ENCODE data around the gene TCERG1L. TPM values are rescaled to one million over a fixed set of nuclear protein-coding genes. Genes with fewer than 3 reads are reported as not detected.

TCERG1L gene
- total and polyA plus RNA-seq, 9 of the 15 experiments (the other 6 are each of a cell fraction or from before 2014, with no cell fraction given): not detected

DNA sequence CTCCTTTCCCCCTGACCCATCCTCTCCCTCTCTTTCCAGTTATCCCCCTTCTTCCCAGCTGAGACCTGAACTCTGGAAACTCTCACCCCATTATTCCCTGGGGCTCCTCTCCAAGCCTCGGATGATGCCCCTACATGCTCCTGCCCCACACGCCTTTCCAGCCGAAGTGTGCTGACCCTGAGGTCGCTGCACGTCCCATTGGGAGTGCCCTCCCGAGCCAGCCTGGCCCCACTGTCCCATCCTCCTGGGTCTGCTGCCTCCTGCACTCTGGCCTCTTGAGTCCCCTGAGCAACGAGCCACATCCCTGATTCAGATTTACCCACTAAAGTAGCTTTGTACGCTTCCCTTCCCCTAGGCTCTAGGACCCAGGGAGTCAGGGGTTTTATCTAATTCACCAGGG is 87.4 kb downstream of the TCERG1L start:
- in situ Hi-C loops (cut with MboI) (no loop called here), intact Hi-C loops (cut with micrococcal nuclease) (no loop called here)
- Histone ChIP-seq H3K27me3 (ENCODE audit: control insufficient read depth in 2 of 2, insufficient read depth in 2 of 2, low read length in 2 of 2) (peaks cover 0 to 38% of the 10 kb centered on the region in 2 experiments; a peak in 2 of 5 replicates), H2AFZ (ENCODE audit: low read depth, low read length) (no peak overlapping the region), H3K79me2 (ENCODE audit: control insufficient read depth, insufficient read depth, low read length) (no peaks in the 10 kb centered on the region), H3K4me3 (no peak overlapping the region), H4K20me1 (replicated peaks; ENCODE audit: control insufficient read depth, insufficient read depth, low read length) (no peaks in the 10 kb centered on the region; the same call in 1 of the 2 replicates), H3K36me3 (ENCODE audit: control insufficient read depth, insufficient read depth, low read length) (no peaks in the 10 kb centered on the region), H3K4me2 (ENCODE audit: insufficient read depth, low read length) (no peak overlapping the region), H3K27ac (ENCODE audit: extremely low read depth, low read depth, low read length) (no peak overlapping the region), H3K9me3 (replicated peaks; ENCODE audit: control insufficient read depth, insufficient read depth, low read depth, low read length) (no peaks in the 10 kb centered on the region), H3K9ac (ENCODE audit: insufficient read depth in 1 of 2, low read depth in 2 of 2, low read length in 2 of 2) (no peak overlapping the region), H3K4me1 (replicated peaks in 1 of 2; ENCODE audit: control insufficient read depth in 2 of 2, insufficient read depth in 2 of 2, low read length in 2 of 2) (no peaks in the 10 kb centered on the region), H3K9me1 (ENCODE audit: control insufficient read depth, insufficient read depth, low read length) (no peaks in the 10 kb centered on the region)
- no peak for DNase-seq (ENCODE audit: extremely low read depth in 1 of 4, low spot score in 3 of 4)
- no TSS peak for BruUV-seq (replicated peaks)
- POLR2A ChIA-PET: no interaction called here
- FAIRE-seq: no peak
- 0% methylated on average over 5 of the region's 8 CpGs for WGBS (ENCODE audit: insufficient coverage, low coverage, missing lambda C conversion rate)
- CTCF ChIA-PET (ENCODE audit: low intra/inter-chr PET ratio): no interaction called here
- ATAC-seq: no peak
- TF ChIP-seq KAT2B (IDR thresholded peaks at IDR 0.05; ENCODE audit: low read depth, low read length) (no peak), HLTF (IDR thresholded peaks at IDR 0.05) (no peak), BRD4 (IDR thresholded peaks at IDR 0.05) (no peak), CBX5 (IDR thresholded peaks at IDR 0.05; ENCODE audit: borderline replicate concordance, low read depth) (no peak), THRB (CRISPR knock-in tag; conservative IDR thresholded peaks at IDR 0.05) (no peak), ETV5 (CRISPR knock-in tag; IDR thresholded peaks at IDR 0.05; ENCODE audit: low read depth) (no peak), ZNF695 (CRISPR knock-in tag; IDR thresholded peaks at IDR 0.05) (no peak), NONO (IDR thresholded peaks at IDR 0.05; ENCODE audit: low read depth in 2 of 2, low read length in 1 of 2) (no peak), DEAF1 (CRISPR knock-in tag; IDR thresholded peaks at IDR 0.05) (no peak), MEF2A (IDR thresholded peaks at IDR 0.05; ENCODE audit: control insufficient read depth, low read depth, low read length) (no peak), TOE1 (IDR thresholded peaks at IDR 0.05; ENCODE audit: borderline replicate concordance) (no peak), TOE1 (CRISPR knock-in tag; IDR thresholded peaks at IDR 0.05; ENCODE audit: borderline replicate concordance, low read depth) (no peak), CEBPG (CRISPR knock-in tag; IDR thresholded peaks at IDR 0.05) (no peak), CEBPG (tag; conservative IDR thresholded peaks at IDR 0.05 in 1 of 2, IDR thresholded peaks at IDR 0.05 in 1 of 2) (no peak), ZNF639 (CRISPR knock-in tag; conservative IDR thresholded peaks at IDR 0.05 in 1 of 2, IDR thresholded peaks at IDR 0.05 in 1 of 2) (no peak), CEBPB (tag; IDR thresholded peaks at IDR 0.05) (no peak), FOXK2 (conservative IDR thresholded peaks at IDR 0.05 in 1 of 2, IDR thresholded peaks at IDR 0.05 in 1 of 2; ENCODE audit: low read depth in 2 of 2) (no peak), ZNF431 (CRISPR knock-in tag; IDR thresholded peaks at IDR 0.05) (no peak), MTA3 (IDR thresholded peaks at IDR 0.05; ENCODE audit: borderline replicate concordance) (no peak)
